Muscle of leg (tissue), 11 donors: ENCODE results near the gene LAT. TPM values are rescaled to one million over a fixed set of nuclear protein-coding genes. Genes with fewer than 3 reads are reported as not detected.

Source experiments
- DNase-seq: peaks from one replicate; pipeline ENCODE4 v3.0.0; 2013
- H3K27ac ChIP-seq: one replicate; pipeline ENCODE4 v1.5.1; 2013; ENCODE audit warnings: mild to moderate bottlenecking, low read length, control low read depth
- H3K27me3 ChIP-seq: one replicate; pipeline ENCODE4 v1.6.1; 2013; ENCODE audit warnings: low read length; ENCODE audit not compliant: control insufficient read depth, insufficient read depth
- H3K36me3 ChIP-seq: one replicate; pipeline ENCODE4 v1.6.1; 2013; ENCODE audit warnings: low read length; ENCODE audit not compliant: control insufficient read depth, insufficient read depth
- H3K4me1 ChIP-seq: one replicate; pipeline ENCODE4 v1.6.1; 2013; ENCODE audit warnings: low read length; ENCODE audit not compliant: control insufficient read depth, insufficient read depth
- H3K4me3 ChIP-seq: one replicate; pipeline ENCODE4 v1.5.1; 2013; ENCODE audit warnings: low read length, control low read depth
- H3K9me3 ChIP-seq: replicated peaks from 2 replicates; pipeline ENCODE4 v1.6.1; 2013; ENCODE audit warnings: low read depth, low read length; ENCODE audit not compliant: control insufficient read depth
- WGBS: methylation state at CpG from one replicate; pipeline ENCODE4 v1.1.5; 2013; ENCODE audit warnings: missing lambda C conversion rate; ENCODE audit not compliant: insufficient coverage; 5-methylcytosine and 5-hydroxymethylcytosine counted together
- polyA plus RNA-seq, 8 donors: library from polyadenylated mRNA; unstranded; fragments of 120-200 nt; gene quantifications; one replicate each; pipeline versions ENCODE4 v1.2.1 to v1.2.3, GENCODE V29; 2013; ENCODE audit warnings: inconsistent platforms in 1 of 8, low replicate concordance in 1 of 8; ENCODE audit not compliant: insufficient read length in 8 of 8, insufficient read depth in 1 of 8
- total RNA-seq: library from RNA; stranded (reverse); fragments of 120-200 nt; gene quantifications from one replicate; pipeline ENCODE4 v1.2.4, GENCODE V29; 2013

Gene LAT
- total and polyA plus RNA-seq, 9 donors = 1.4 to 3.9 (median 3.2) TPM

GRCh38 chr16:29023279-29024277, 38.7 kb downstream of the LAT start:
- Histone ChIP-seq H3K36me3 (no peaks in the 10 kb centered on the region), H3K27me3 (peaks cover 4% of the 10 kb centered on the region), H3K4me1 (no peaks in the 10 kb centered on the region), H3K4me3 (no peak overlapping the region), H3K9me3 (no peaks in the 10 kb centered on the region), H3K27ac (no peak overlapping the region)
- DNase-seq = no peak
- WGBS = 62% methylated on average over 2 of the region's 15 CpGs

- Histone ChIP-seq H3K36me3 (no peaks in the 10 kb centered on the region), H3K27me3 (peaks cover 4% of the 10 kb centered on the region), H3K9me3 (no peaks in the 10 kb centered on the region), H3K4me1 (peaks cover 5% of the 10 kb centered on the region), H3K27ac (no peak overlapping the region), H3K4me3 (no peak overlapping the region)
- 80% methylated on average over 1 of the region's 5 CpGs for WGBS
- DNase-seq = no peak
These were observed 39.4 kb downstream of the LAT start for GRCh38 chr16:29024278-29024677.

GRCh38 chr16:29025218-29025617, 40.4 kb downstream of the LAT start:
- Histone ChIP-seq H3K27ac (no peak overlapping the region), H3K36me3 (no peaks in the 10 kb centered on the region), H3K4me3 (no peak overlapping the region), H3K4me1 (peaks cover 6% of the 10 kb centered on the region), H3K9me3 (no peaks in the 10 kb centered on the region), H3K27me3 (peaks cover 4% of the 10 kb centered on the region)
- no peak for DNase-seq
- 0% methylated on average over 1 of the region's 5 CpGs for WGBS

GRCh38 chr16:29025735-29026134, 40.9 kb downstream of the LAT start:
- 100% methylated on average over 2 of the region's 4 CpGs for WGBS
- no peaks in the 10 kb centered on the region for H3K9me3 ChIP-seq
- H3K4me1 ChIP-seq = peaks cover 6% of the 10 kb centered on the region
- no peak overlapping the region for H3K27ac ChIP-seq
- no peak for DNase-seq
- H3K36me3 ChIP-seq = no peaks in the 10 kb centered on the region
- H3K4me3 ChIP-seq = no peak overlapping the region
- H3K27me3 ChIP-seq = peaks cover 4% of the 10 kb centered on the region

- H3K4me1 ChIP-seq = peaks cover 6% of the 10 kb centered on the region
- H3K9me3 ChIP-seq = no peaks in the 10 kb centered on the region
- no peak overlapping the region for H3K27ac ChIP-seq
- H3K36me3 ChIP-seq = no peaks in the 10 kb centered on the region
- no peak for DNase-seq
- 70% methylated on average over 5 of the region's 7 CpGs for WGBS
- no peak overlapping the region for H3K4me3 ChIP-seq
- H3K27me3 ChIP-seq = peaks cover 4% of the 10 kb centered on the region
These were observed 43.8 kb downstream of the LAT start for GRCh38 chr16:29028457-29029167.

GRCh38 chr16:29029168-29029994, 44.5 kb downstream of the LAT start:
- Histone ChIP-seq H3K27me3 (peaks cover 2% of the 10 kb centered on the region), H3K4me1 (peaks cover 6% of the 10 kb centered on the region), H3K36me3 (no peaks in the 10 kb centered on the region), H3K4me3 (no peak overlapping the region), H3K27ac (no peak overlapping the region), H3K9me3 (no peaks in the 10 kb centered on the region)
- 33% methylated on average over 10 of the region's 16 CpGs for WGBS
- DNase-seq = peak; percentile 34

- no peak overlapping the region for H3K4me3 ChIP-seq
- no peaks in the 10 kb centered on the region for H3K9me3 ChIP-seq
- no peak for DNase-seq
- H3K36me3 ChIP-seq = no peaks in the 10 kb centered on the region
- H3K4me1 ChIP-seq = peaks cover 6% of the 10 kb centered on the region
- peaks cover 2% of the 10 kb centered on the region for H3K27me3 ChIP-seq
- no peak overlapping the region for H3K27ac ChIP-seq
- 63% methylated on average over 4 of the region's 8 CpGs for WGBS
These were observed 45.4 kb downstream of the LAT start for GRCh38 chr16:29030086-29030840.
